Breast epithelium (tissue), 4 donors: ENCODE results near the gene PAM16. TPM values are rescaled to one million over a fixed set of nuclear protein-coding genes. Genes with fewer than 3 reads are reported as not detected.

Experiments used
- DNase-seq, 2 donors: peaks; one replicate each; pipeline ENCODE4 v3.0.0-alpha.2; 2019; ENCODE audit warnings: low spot score in 2 of 2
- H3K27ac ChIP-seq, 2 donors: fragments of 200-600 bp; sonication (generic) in 1 of 2; one replicate each; pipeline ENCODE4 v1.5.1; 2016 to 2019; ENCODE audit warnings: mild to moderate bottlenecking in 1 of 2
- H3K27me3 ChIP-seq, 2 donors: fragments of 200-600 bp; sonication (generic) in 1 of 2; one replicate each; pipeline versions ENCODE4 v1.5.1 to v1.6.0; 2017 to 2019; ENCODE audit warnings: control low read depth in 1 of 2, mild to moderate bottlenecking in 1 of 2
- H3K36me3 ChIP-seq: fragments of 200-600 bp; one replicate; pipeline ENCODE4 v1.5.1; 2019
- H3K4me1 ChIP-seq, 2 donors: fragments of 200-600 bp; sonication (generic); one replicate each; pipeline ENCODE4 v1.5.1; 2016 to 2019; ENCODE audit warnings: control low read depth in 1 of 2
- H3K4me3 ChIP-seq, 3 donors: fragments of 200-600 bp; sonication (generic); 1 replicate in 2 of 3; 2 replicates in 1 of 3; pipeline ENCODE4 v1.5.1; 2016 to 2019; ENCODE audit warnings: mild to moderate bottlenecking in 3 of 3, moderate library complexity in 2 of 3
- H3K9me3 ChIP-seq, 2 donors: fragments of 200-600 bp; sonication (generic) in 1 of 2; one replicate each; pipeline ENCODE4 v1.5.1; 2016 to 2019; ENCODE audit warnings: control low read depth in 1 of 2
- CTCF ChIP-seq, 3 donors: fragments of 450-650 bp; IDR thresholded peaks; one replicate each; pipeline ENCODE4 v1.5.1; 2016 to 2017; ENCODE audit warnings: antibody characterized with exemption in 3 of 3, mild to moderate bottlenecking in 3 of 3, moderate library complexity in 3 of 3
- POLR2A ChIP-seq: fragments of 450-650 bp; IDR thresholded peaks from one replicate; pipeline ENCODE4 v1.6.1; 2016; ENCODE audit warnings: antibody characterized with exemption, mild to moderate bottlenecking, moderate library complexity
- POLR2AphosphoS5 ChIP-seq, 3 donors: sonication (generic); formaldehyde crosslinking; IDR thresholded peaks; one replicate each; pipeline ENCODE4 v1.6.1; 2017; ENCODE audit warnings: antibody characterized with exemption in 3 of 3
- intact Hi-C: fragments of 100-400 bp; cut with DNase I; formaldehyde crosslinking; loops from one replicate; pipeline ENCODE4 v1.15.1; 2023; ENCODE audit warnings: low total_unique reads
- total RNA-seq, 3 donors: library from RNA; depleted of rRNA; stranded (reverse); fragments of >200 nt; gene quantifications; one replicate each; pipeline ENCODE4 v1.1.0, GENCODE V29; 2016

Gene PAM16
- total RNA-seq, 3 donors from 2014 or later = 24.9 to 52.4 (median 49.9) TPM

GRCh38 chr16:4388271-4389021 lies 37.3 kb upstream of the PAM16 start:
- no peaks in the 10 kb centered on the region for H3K36me3 ChIP-seq
- H3K9me3 ChIP-seq = no peaks in the 10 kb centered on the region
- no peak for DNase-seq
- peaks cover 10 to 28% of the 10 kb centered on the region in 2 donors for H3K4me1 ChIP-seq
- H3K27ac ChIP-seq = peak overlapping the region; percentile 66 to 85
- H3K4me3 ChIP-seq = no peak overlapping the region
- intact Hi-C loops = no loop called here
- H3K27me3 ChIP-seq = no peaks in the 10 kb centered on the region
- no peak for TF ChIP-seq POLR2A
- TF ChIP-seq CTCF (IDR thresholded peaks at IDR 0.05) = no peak
- TF ChIP-seq POLR2AphosphoS5 (IDR thresholded peaks at IDR 0.05) = no peak

GRCh38 chr16:4387781-4388180 lies 36.7 kb upstream of the PAM16 start:
- H3K36me3 ChIP-seq = no peaks in the 10 kb centered on the region
- intact Hi-C loops = no loop called here

GRCh38 chr16:4386951-4387565 lies 35.9 kb upstream of the PAM16 start:
- H3K27ac ChIP-seq = peak overlapping the region; percentile 66 to 85
- peaks cover 4 to 19% of the 10 kb centered on the region in 2 donors for H3K4me1 ChIP-seq
- TF ChIP-seq POLR2A (no peak), CTCF (IDR thresholded peaks at IDR 0.05) (no peak), POLR2AphosphoS5 (IDR thresholded peaks at IDR 0.05) (no peak)
- peaks cover 2% of the 10 kb centered on the region for H3K36me3 ChIP-seq
- H3K4me3 ChIP-seq = no peak overlapping the region
- H3K27me3 ChIP-seq = no peaks in the 10 kb centered on the region
- no peaks in the 10 kb centered on the region for H3K9me3 ChIP-seq
- DNase-seq = no peak
- intact Hi-C loops = no loop called here

More at GRCh38 chr16:4387781-4388180, 36.7 kb upstream of the PAM16 start:
- TF ChIP-seq POLR2A = no peak
- no peak for TF ChIP-seq CTCF (IDR thresholded peaks at IDR 0.05)
- no peak for TF ChIP-seq POLR2AphosphoS5 (IDR thresholded peaks at IDR 0.05)
- H3K27me3 ChIP-seq = no peaks in the 10 kb centered on the region
- no peak for DNase-seq
- H3K9me3 ChIP-seq = no peaks in the 10 kb centered on the region
- H3K4me3 ChIP-seq = no peak overlapping the region
- peak overlapping the region; percentile 66 to 85 for H3K27ac ChIP-seq
- peaks cover 7 to 26% of the 10 kb centered on the region in 2 donors for H3K4me1 ChIP-seq

GRCh38 chr16:4386451-4386805 lies 35.3 kb upstream of the PAM16 start:
- no peaks in the 10 kb centered on the region for H3K27me3 ChIP-seq
- intact Hi-C loops = no loop called here
- no peaks in the 10 kb centered on the region for H3K9me3 ChIP-seq
- no peak for DNase-seq
- H3K36me3 ChIP-seq = peaks cover 4% of the 10 kb centered on the region
- H3K4me3 ChIP-seq = no peak overlapping the region
- TF ChIP-seq POLR2A = no peak
- TF ChIP-seq POLR2AphosphoS5 (IDR thresholded peaks at IDR 0.05) = no peak
- TF ChIP-seq CTCF (IDR thresholded peaks at IDR 0.05) = no peak
- peak overlapping the region; percentile 66 to 85 for H3K27ac ChIP-seq
- H3K4me1 ChIP-seq = peaks cover 4 to 15% of the 10 kb centered on the region in 2 donors

- Histone ChIP-seq H3K9me3 (no peaks in the 10 kb centered on the region), H3K4me3 (no peak overlapping the region), H3K36me3 (peaks cover 4% of the 10 kb centered on the region), H3K27ac (peak overlapping the region; percentile 66 to 85), H3K27me3 (no peaks in the 10 kb centered on the region), H3K4me1 (peaks cover 4 to 15% of the 10 kb centered on the region in 2 donors)
- TF ChIP-seq POLR2A = no peak
- intact Hi-C loops = no loop called here
- no peak for DNase-seq
Observed at GRCh38 chr16:4385789-4386450, 34.8 kb upstream of the PAM16 start.
